A673 (cell line): ENCODE measurements around the gene YRDC. TPM values are rescaled to one million over a fixed set of nuclear protein-coding genes. Genes with fewer than 3 reads are reported as not detected.

Experiments used
- BruUV-seq: library from RNA; stranded (reverse); fragments of 400-500 nt; replicated peaks from 2 replicates; lab custom pipeline; 2021; lab: Mats Ljungman, UMichigan
- CTCF ChIA-PET: fragments of 300-600 bp; sonication (Branson Sonifier 250); formaldehyde crosslinking; loops from one replicate; lab custom pipeline; 2022; ENCODE audit warnings: antibody characterized with exemption; lab: Charles Lee
- POLR2A ChIA-PET: fragments of 300-600 bp; sonication (Branson Sonifier 250); formaldehyde crosslinking; loops from one replicate; lab custom pipeline; 2022; ENCODE audit warnings: antibody characterized with exemption; ENCODE audit not compliant: low non-redundant PET; lab: Charles Lee
- DNase-seq: peaks from one replicate; pipeline ENCODE4 v3.0.0-alpha.2; 2015; ENCODE audit warnings: low spot score
- H3K27ac ChIP-seq: fragments of 200-600 bp; sonication (generic); 2 replicates; pipeline ENCODE4 v1.5.1; 2016; ENCODE audit warnings: mixed run types, low read depth, mild to moderate bottlenecking, mixed read lengths, antibody characterized with exemption, low read length; ENCODE audit not compliant: poor library complexity, severe bottlenecking
- H3K27me3 ChIP-seq: fragments of 200-600 bp; sonication (generic); replicated peaks from 2 replicates; pipeline ENCODE4 v1.6.1; 2017; ENCODE audit warnings: mixed run types, low read depth, mild to moderate bottlenecking, mixed read lengths, antibody characterized with exemption, low read length; ENCODE audit not compliant: insufficient read depth, poor library complexity
- H3K36me3 ChIP-seq: fragments of 200-600 bp; sonication (generic); 2 replicates; pipeline ENCODE4 v1.6.1; 2016; ENCODE audit warnings: mixed run types, mild to moderate bottlenecking, mixed read lengths, antibody characterized with exemption, low read length; ENCODE audit not compliant: insufficient read depth, poor library complexity, severe bottlenecking
- H3K4me1 ChIP-seq: fragments of 200-600 bp; sonication (generic); 2 replicates; pipeline ENCODE4 v1.6.1; 2017; ENCODE audit warnings: mixed run types, mild to moderate bottlenecking, mixed read lengths, antibody characterized with exemption, low read length; ENCODE audit not compliant: insufficient read depth, poor library complexity, severe bottlenecking
- H3K4me3 ChIP-seq: fragments of 200-600 bp; sonication (generic); 2 replicates; pipeline ENCODE4 v1.5.1; 2016; ENCODE audit warnings: low read depth, mixed run types, mild to moderate bottlenecking, mixed read lengths, low read length; ENCODE audit not compliant: poor library complexity, severe bottlenecking
- H3K9me3 ChIP-seq: fragments of 200-600 bp; sonication (generic); 2 replicates; pipeline ENCODE4 v1.6.1; 2016; ENCODE audit warnings: mixed run types, low read depth, mild to moderate bottlenecking, mixed read lengths, antibody characterized with exemption, low read length; ENCODE audit not compliant: poor library complexity, severe bottlenecking
- CTCF ChIP-seq: fragments of 300-800, 200-600 bp; sonication (generic); conservative IDR thresholded peaks from 2 replicates; pipeline ENCODE4 v1.5.1; 2017; ENCODE audit warnings: low read depth, mild to moderate bottlenecking, antibody characterized with exemption, low read length, moderate library complexity, mixed read lengths
- EZH2 ChIP-seq: fragments of 200-600 bp; sonication (generic); IDR thresholded peaks from 2 replicates; pipeline ENCODE4 v1.6.1; 2017; ENCODE audit warnings: borderline replicate concordance, low read depth, mild to moderate bottlenecking, mixed read lengths, antibody characterized with exemption, low read length; ENCODE audit not compliant: poor library complexity, severe bottlenecking
- intact Hi-C: fragments of 100-400 bp; cut with micrococcal nuclease; formaldehyde crosslinking; loops from one replicate; pipeline ENCODE4 v1.10.0; 2022; ENCODE audit not compliant: unreplicated experiment
- total RNA-seq: library from RNA; stranded (reverse); gene quantifications from 2 replicates; pipeline ENCODE4 v1.2.3, GENCODE V29; 2021

Gene YRDC
- total RNA-seq, 1 experiment from 2014 or later, result 38.5 TPM

- POLR2A ChIA-PET, result no interaction called here
- no peaks in the 10 kb centered on the region for H3K27me3 ChIP-seq
- intact Hi-C loops, result no loop called here
Measured at GRCh38 chr1:37849480-37849879, 41.5 kb upstream of the YRDC start.

GRCh38 chr1:37846647-37847339 is 38.8 kb upstream of the YRDC start:
- intact Hi-C loops, result no loop called here
- no peak for DNase-seq
- ChIA-PET CTCF (interaction anchor here (1.0 kb wide), 1 partner anchor 13 kb away, joined by 3 read pairs; no protein-coding TSS in a partner anchor), POLR2A (no interaction called here)
- H3K9me3 ChIP-seq, result no peaks in the 10 kb centered on the region
- no peak overlapping the region for H3K27ac ChIP-seq
- no peak for TF ChIP-seq EZH2
- no peak for TF ChIP-seq CTCF
- no TSS peak for BruUV-seq
- no peaks in the 10 kb centered on the region for H3K27me3 ChIP-seq
- no peak overlapping the region for H3K4me3 ChIP-seq
- H3K4me1 ChIP-seq, result no peaks in the 10 kb centered on the region
- H3K36me3 ChIP-seq, result peaks cover 4% of the 10 kb centered on the region

More at GRCh38 chr1:37849480-37849879, 41.5 kb upstream of the YRDC start:
- H3K36me3 ChIP-seq, result peaks cover 4% of the 10 kb centered on the region
- no peaks in the 10 kb centered on the region for H3K4me1 ChIP-seq
- H3K4me3 ChIP-seq, result no peak overlapping the region
- no peaks in the 10 kb centered on the region for H3K9me3 ChIP-seq
- DNase-seq, result no peak
- H3K27ac ChIP-seq, result no peak overlapping the region
- BruUV-seq, result no TSS peak
- TF ChIP-seq EZH2, result no peak
- no peak for TF ChIP-seq CTCF
- CTCF ChIA-PET, result no interaction called here

- TF ChIP-seq EZH2, result no peak
- no peak for TF ChIP-seq CTCF
- POLR2A ChIA-PET, result no interaction called here
- no peak overlapping the region for H3K4me3 ChIP-seq
- no TSS peak for BruUV-seq
- DNase-seq, result no peak
- intact Hi-C loops, result no loop called here
- H3K36me3 ChIP-seq, result peaks cover 4% of the 10 kb centered on the region
- no peaks in the 10 kb centered on the region for H3K9me3 ChIP-seq
- no peaks in the 10 kb centered on the region for H3K27me3 ChIP-seq
- no peak overlapping the region for H3K27ac ChIP-seq
- H3K4me1 ChIP-seq, result no peaks in the 10 kb centered on the region
- CTCF ChIA-PET, result no interaction called here
Measured at GRCh38 chr1:37845786-37846185, 37.8 kb upstream of the YRDC start.
